HG02623 (cell line): ENCODE data around the gene UPK3B.
"Not testable (repeated sequence)": the region's sequence is repeated elsewhere in the genome, so short reads cannot be mapped to it uniquely, and the experiment has no call there.

Source experiments
- ATAC-seq: cut with Tn5 transposase; IDR thresholded peaks from one replicate; pipeline ENCODE4 v1.9.1; 2021; ENCODE audit warnings: moderate library complexity; ENCODE audit not compliant: unreplicated experiment

Gene UPK3B

GRCh38 chr7:76512941-76513816, 2.8 kb downstream of the UPK3B start:
- ATAC-seq = no peak

GRCh38 chr7:76513817-76514799, 3.8 kb downstream of the UPK3B start:
- no peak for ATAC-seq

GRCh38 chr7:76514926-76515771, 4.8 kb downstream of the UPK3B start:
- no peak for ATAC-seq

- ATAC-seq = no peak
Observed at GRCh38 chr7:76515999-76516443, 5.7 kb downstream of the UPK3B start.

GRCh38 chr7:76516932-76517331, 6.6 kb downstream of the UPK3B start:
- not testable (repeated sequence) for ATAC-seq

GRCh38 chr7:76526183-76526582, 15.8 kb downstream of the UPK3B start:
- not testable (repeated sequence) for ATAC-seq

- ATAC-seq = not testable (repeated sequence)
Observed at GRCh38 chr7:76531643-76532042, 21.3 kb downstream of the UPK3B start.

GRCh38 chr7:76543197-76543596, 32.8 kb downstream of the UPK3B start, which contains the start of gene SPDYE16:
SPDYE16 (minus strand) TSS chr7:76543297; CDS start chr7:76541459, 1,838 bp downstream.
- not testable (repeated sequence) for ATAC-seq

- ATAC-seq = peak; percentile 99
Observed at GRCh38 chr7:76549025-76549854, 38.9 kb downstream of the UPK3B start.

- ATAC-seq = not testable (repeated sequence)
Observed at GRCh38 chr7:76549855-76550248, 39.5 kb downstream of the UPK3B start.

GRCh38 chr7:76551992-76552391, 41.6 kb downstream of the UPK3B start:
- not testable (repeated sequence) for ATAC-seq

GRCh38 chr7:76559685-76560084, 49.3 kb downstream of the UPK3B start:
- ATAC-seq = not testable (repeated sequence)

GRCh38 chr7:76560157-76560556, 49.8 kb downstream of the UPK3B start:
- ATAC-seq = not testable (repeated sequence)

GRCh38 chr7:76561342-76561741, 51.0 kb downstream of the UPK3B start:
- ATAC-seq = not testable (repeated sequence)

GRCh38 chr7:76565001-76565400, 54.6 kb downstream of the UPK3B start:
- ATAC-seq = not testable (repeated sequence)
